Vagina (tissue), 2 donors: Measurements from ENCODE around the gene MZT1.

Source experiments
- CTCF ChIP-seq, 3 experiments: fragments of 450-650 bp in 2 of 3; fragments of 200-600 bp in 1 of 3; sonication (generic) in 1 of 3; IDR thresholded peaks; one replicate each; pipeline ENCODE4 v1.5.1; 2017 to 2019; ENCODE audit warnings: antibody characterized with exemption in 3 of 3, mild to moderate bottlenecking in 2 of 3, moderate library complexity in 2 of 3
- POLR2AphosphoS5 ChIP-seq, 2 donors: sonication (generic); formaldehyde crosslinking; IDR thresholded peaks; one replicate each; pipeline ENCODE4 v1.9.0; 2017; ENCODE audit warnings: antibody characterized with exemption in 2 of 2, mild to moderate bottlenecking in 2 of 2, low read depth in 1 of 2; ENCODE audit not compliant: insufficient read depth in 1 of 2

DNA sequence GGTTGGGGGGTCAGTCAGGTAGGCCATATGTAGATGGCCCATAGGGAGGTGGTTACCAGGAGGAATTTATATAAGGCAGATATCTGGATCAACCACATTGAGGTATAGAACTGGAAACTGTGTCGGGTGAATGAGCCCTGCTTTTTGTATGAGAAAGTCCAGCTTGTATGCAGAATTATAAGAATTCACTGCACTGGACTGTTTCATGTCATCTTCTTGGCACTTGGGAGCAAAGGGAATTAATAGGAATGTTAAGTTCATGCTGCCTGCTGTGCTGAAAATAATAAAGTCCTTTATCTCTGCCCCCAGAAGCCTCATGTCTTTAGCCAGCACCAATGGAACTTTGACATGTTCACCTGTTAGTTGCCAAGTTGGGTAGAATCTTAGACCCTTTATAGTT is 12.6 kb upstream of the MZT1 start:
- no peak for TF ChIP-seq CTCF (IDR thresholded peaks at IDR 0.05)
- no peak for TF ChIP-seq POLR2AphosphoS5 (IDR thresholded peaks at IDR 0.05; ENCODE audit: insufficient read depth in 1 of 2, low read depth in 1 of 2)
